Panc1 (cell line): ENCODE data around the gene SKA2.

ENCODE experiments used
- CTCF ChIP-seq: fragments of 450-650 bp; IDR thresholded peaks from 2 replicates; pipeline ENCODE4 v1.5.1; 2017; ENCODE audit warnings: mild to moderate bottlenecking
- POLR2AphosphoS5 ChIP-seq: IDR thresholded peaks from 2 replicates; pipeline ENCODE4 v1.6.1; 2012; ENCODE audit warnings: mild to moderate bottlenecking, low read depth, low read length, moderate library complexity

GRCh38 chr17:59174671-59175070, 19.7 kb upstream of the SKA2 start:
- no peak for TF ChIP-seq CTCF
- no peak for TF ChIP-seq POLR2AphosphoS5
